HepG2 (cell line): Measurements from ENCODE around the gene SMARCE1. TPM values are rescaled to one million over a fixed set of nuclear protein-coding genes. Genes with fewer than 3 reads are reported as not detected.
A peak's percentile ranks its signal among the peaks of the same experiment; 100 is the strongest.

ENCODE experiments used
- CBX5 ChIP-seq: sonication (generic); formaldehyde crosslinking; IDR thresholded peaks from 2 replicates; pipeline ENCODE4 v1.4.0; 2020; ENCODE audit warnings: missing genetic modification reagents, borderline replicate concordance
- HMGXB4 ChIP-seq, 2 experiments: sonication (generic) in 1 of 2; formaldehyde crosslinking in 1 of 2; IDR thresholded peaks; 2 replicates each; pipeline versions ENCODE4 v1.4.0 to v1.6.1; 2018 to 2020; ENCODE audit warnings: missing genetic modification reagents in 2 of 2, borderline replicate concordance in 1 of 2, low read depth in 1 of 2, mild to moderate bottlenecking in 1 of 2, missing biosample characterization in 1 of 2
- KDM2A ChIP-seq: sonication (generic); formaldehyde crosslinking; IDR thresholded peaks from 2 replicates; pipeline ENCODE4 v1.4.0; 2020; ENCODE audit warnings: low read depth, missing genetic modification reagents, borderline replicate concordance
- KLF12 ChIP-seq: sonication (generic); formaldehyde crosslinking; IDR thresholded peaks from 2 replicates; pipeline ENCODE4 v1.4.0; 2020; ENCODE audit warnings: missing genetic modification reagents, borderline replicate concordance
- MIER3 ChIP-seq: IDR thresholded peaks from 2 replicates; pipeline ENCODE4 v1.6.1; 2016; ENCODE audit warnings: missing compliant biosample characterization, borderline replicate concordance
- PHF5A ChIP-seq: IDR thresholded peaks from one replicate; pipeline ENCODE4 v1.6.1; 2018; ENCODE audit warnings: low read depth, missing genetic modification reagents; ENCODE audit not compliant: unreplicated experiment
- RNF2 ChIP-seq: fragments of 450-650 bp; conservative IDR thresholded peaks from 2 replicates; pipeline ENCODE4 v1.6.1; 2016; ENCODE audit warnings: low read depth
- SETDB1 ChIP-seq: sonication (generic); formaldehyde crosslinking; IDR thresholded peaks from 2 replicates; pipeline ENCODE4 v1.5.1; 2020; ENCODE audit warnings: missing genetic modification reagents, mild to moderate bottlenecking, borderline replicate concordance
- SIX1 ChIP-seq: sonication (generic); formaldehyde crosslinking; IDR thresholded peaks from 2 replicates; pipeline ENCODE4 v1.4.0; 2020; ENCODE audit warnings: missing genetic modification reagents, borderline replicate concordance
- SNAPC2 ChIP-seq: sonication (generic); formaldehyde crosslinking; IDR thresholded peaks from 2 replicates; pipeline ENCODE4 v1.8.1; 2022; ENCODE audit warnings: mild to moderate bottlenecking, missing genetic modification reagents
- ZBTB1 ChIP-seq: sonication (generic); formaldehyde crosslinking; IDR thresholded peaks from 2 replicates; pipeline ENCODE4 v1.4.0; 2020; ENCODE audit warnings: missing genetic modification reagents, borderline replicate concordance
- ZFP36L1 ChIP-seq: sonication (generic); formaldehyde crosslinking; IDR thresholded peaks from 2 replicates; pipeline ENCODE4 v1.8.0; 2022; ENCODE audit warnings: mild to moderate bottlenecking, missing genetic modification reagents, moderate library complexity
- ZMYM3 ChIP-seq: sonication (generic); formaldehyde crosslinking; IDR thresholded peaks from 2 replicates; pipeline ENCODE4 v1.5.1; 2020; ENCODE audit warnings: mild to moderate bottlenecking, missing genetic modification reagents
- ZMYM4 ChIP-seq: sonication (generic); formaldehyde crosslinking; IDR thresholded peaks from 2 replicates; pipeline ENCODE4 v1.8.1; 2023; ENCODE audit warnings: mild to moderate bottlenecking, missing genetic modification reagents
- ZNF10 ChIP-seq: sonication (generic); formaldehyde crosslinking; IDR thresholded peaks from 2 replicates; pipeline ENCODE4 v1.4.0; 2020; ENCODE audit warnings: mild to moderate bottlenecking, low read depth, missing genetic modification reagents, borderline replicate concordance
- ZNF33A ChIP-seq: sonication (generic); formaldehyde crosslinking; IDR thresholded peaks from 2 replicates; pipeline ENCODE4 v1.5.1; 2020; ENCODE audit warnings: missing genetic modification reagents, mild to moderate bottlenecking, moderate library complexity, borderline replicate concordance
- ZNF788 ChIP-seq: sonication (generic); formaldehyde crosslinking; IDR thresholded peaks from 2 replicates; pipeline ENCODE4 v1.5.0; 2020; ENCODE audit warnings: mild to moderate bottlenecking, missing genetic modification reagents, borderline replicate concordance
- ZNF878 ChIP-seq: sonication (generic); formaldehyde crosslinking; IDR thresholded peaks from 2 replicates; pipeline ENCODE4 v1.8.1; 2023; ENCODE audit warnings: mild to moderate bottlenecking, missing genetic modification reagents, moderate library complexity
- polyA plus RNA-seq, 8 experiments: library from polyadenylated mRNA; depleted of rRNA in 3 of 8; stranded (reverse) in 7 of 8; unstranded in 1 of 8; fragments of >200 nt; fragmentation: Illumina TruSeq in 4 of 8; extraction: Trizol in 4 of 8; gene quantifications; 2 replicates each; pipeline versions ENCODE4 v1.2.1 to v1.2.3, GENCODE V29; 2011 to 2016; ENCODE audit warnings: low read depth in 4 of 8, missing spikeins in 1 of 8, mixed read lengths in 1 of 8; ENCODE audit not compliant: insufficient read depth in 1 of 8
- total RNA-seq, 5 experiments: library from RNA; depleted of rRNA; stranded (reverse); fragments of >200 nt; fragmentation: Illumina TruSeq; extraction: Trizol; gene quantifications; 2 replicates each; pipeline ENCODE4 v1.2.3, GENCODE V29; 2016; ENCODE audit warnings: low read depth in 1 of 5
- TF ChIP-seq, protein P1 (sequence below): sonication (generic); formaldehyde crosslinking; IDR thresholded peaks from 2 replicates; pipeline ENCODE4 v1.4.0; 2020; ENCODE audit warnings: low read depth, mild to moderate bottlenecking, missing genetic modification reagents
- TF ChIP-seq, protein P2 (sequence below): sonication (generic); formaldehyde crosslinking; IDR thresholded peaks from 2 replicates; pipeline ENCODE4 v1.4.0; 2020; ENCODE audit warnings: missing genetic modification reagents, borderline replicate concordance
- TF ChIP-seq, protein P3 (sequence below): sonication (generic); formaldehyde crosslinking; IDR thresholded peaks from 2 replicates; pipeline ENCODE4 v1.4.0; 2020; ENCODE audit warnings: missing genetic modification reagents

SMARCE1 gene
- total and polyA plus RNA-seq, 2 of the 13 experiments (the other 11 are each of a cell fraction or from before 2014, with no cell fraction given), result 43.5 to 127 TPM

DNA sequence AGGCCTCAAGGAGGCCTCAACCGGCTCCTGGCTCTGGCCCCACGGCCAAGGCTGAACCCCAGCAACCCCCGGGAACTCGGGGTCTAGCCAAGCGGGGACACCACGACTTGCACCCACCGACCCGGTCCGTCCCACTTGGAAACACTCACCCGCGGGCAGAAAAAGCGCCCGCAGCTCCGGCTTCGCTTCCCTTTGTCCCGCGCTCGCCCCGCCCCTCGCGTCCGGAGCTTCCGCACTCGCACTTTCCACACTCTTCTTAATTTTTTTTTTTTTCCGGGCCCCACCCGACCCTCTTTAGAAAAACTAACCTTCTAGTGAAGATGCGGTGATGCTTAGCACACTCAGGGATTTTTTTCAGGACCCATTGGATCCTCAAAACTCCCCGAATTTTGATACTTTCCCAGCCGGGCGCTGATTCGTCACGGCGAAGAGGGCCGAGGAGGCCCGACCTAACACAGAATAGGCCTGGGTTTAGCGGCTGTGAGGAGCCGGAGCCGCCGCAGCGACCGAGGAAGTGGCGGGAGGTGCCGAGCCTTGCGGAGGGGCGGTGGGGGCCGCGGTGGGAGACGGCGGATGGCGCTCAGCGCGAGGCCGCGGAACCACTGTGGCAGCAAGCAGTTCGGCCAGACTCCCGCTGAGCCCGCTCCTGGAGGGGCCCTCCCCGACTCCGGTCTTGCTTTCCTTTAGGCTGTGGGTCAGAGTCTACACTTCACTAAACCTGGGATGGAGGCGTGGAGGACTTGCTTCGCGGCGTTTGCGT, at the start of gene SMARCE1 (continued):
- TF ChIP-seq RNF2 (no peak), MIER3 (CRISPR knock-in tag) (no peak), ZNF788 (CRISPR knock-in tag) (peak; percentile 72), KLF12 (CRISPR knock-in tag) (peak; percentile 92), ZMYM4 (CRISPR knock-in tag) (peak; percentile 51), SETDB1 (no peak), ZNF878 (no peak), ZFP36L1 (CRISPR knock-in tag) (peak; percentile 61), SIX1 (CRISPR knock-in tag) (peak; percentile 45; the same call in 1 of the 2 replicates), ZBTB1 (peak; percentile 82; the same call in 1 of the 2 replicates), ZMYM3 (CRISPR knock-in tag) (0 out of 2 replicates have a peak, but pooled peaks have one; percentile 8), ZNF10 (CRISPR knock-in tag) (no peak; the same call in 1 of the 2 replicates), CBX5 (no peak; the same call in 1 of the 2 replicates), HMGXB4 (CRISPR knock-in tag; IDR thresholded peaks at IDR 0.05; ENCODE audit: borderline replicate concordance in 1 of 2, low read depth in 1 of 2) (peak; percentile 96), ZNF33A (CRISPR knock-in tag) (no peak), PHF5A (CRISPR knock-in tag) (peak; percentile 31), SNAPC2 (CRISPR knock-in tag) (peak; percentile 33; the same call in 1 of the 2 replicates), KDM2A (CRISPR knock-in tag) (peak; percentile 94)
- TF ChIP-seq, protein P1, sequence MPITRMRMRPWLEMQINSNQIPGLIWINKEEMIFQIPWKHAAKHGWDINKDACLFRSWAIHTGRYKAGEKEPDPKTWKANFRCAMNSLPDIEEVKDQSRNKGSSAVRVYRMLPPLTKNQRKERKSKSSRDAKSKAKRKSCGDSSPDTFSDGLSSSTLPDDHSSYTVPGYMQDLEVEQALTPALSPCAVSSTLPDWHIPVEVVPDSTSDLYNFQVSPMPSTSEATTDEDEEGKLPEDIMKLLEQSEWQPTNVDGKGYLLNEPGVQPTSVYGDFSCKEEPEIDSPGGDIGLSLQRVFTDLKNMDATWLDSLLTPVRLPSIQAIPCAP, result no peak
- TF ChIP-seq, protein P2, sequence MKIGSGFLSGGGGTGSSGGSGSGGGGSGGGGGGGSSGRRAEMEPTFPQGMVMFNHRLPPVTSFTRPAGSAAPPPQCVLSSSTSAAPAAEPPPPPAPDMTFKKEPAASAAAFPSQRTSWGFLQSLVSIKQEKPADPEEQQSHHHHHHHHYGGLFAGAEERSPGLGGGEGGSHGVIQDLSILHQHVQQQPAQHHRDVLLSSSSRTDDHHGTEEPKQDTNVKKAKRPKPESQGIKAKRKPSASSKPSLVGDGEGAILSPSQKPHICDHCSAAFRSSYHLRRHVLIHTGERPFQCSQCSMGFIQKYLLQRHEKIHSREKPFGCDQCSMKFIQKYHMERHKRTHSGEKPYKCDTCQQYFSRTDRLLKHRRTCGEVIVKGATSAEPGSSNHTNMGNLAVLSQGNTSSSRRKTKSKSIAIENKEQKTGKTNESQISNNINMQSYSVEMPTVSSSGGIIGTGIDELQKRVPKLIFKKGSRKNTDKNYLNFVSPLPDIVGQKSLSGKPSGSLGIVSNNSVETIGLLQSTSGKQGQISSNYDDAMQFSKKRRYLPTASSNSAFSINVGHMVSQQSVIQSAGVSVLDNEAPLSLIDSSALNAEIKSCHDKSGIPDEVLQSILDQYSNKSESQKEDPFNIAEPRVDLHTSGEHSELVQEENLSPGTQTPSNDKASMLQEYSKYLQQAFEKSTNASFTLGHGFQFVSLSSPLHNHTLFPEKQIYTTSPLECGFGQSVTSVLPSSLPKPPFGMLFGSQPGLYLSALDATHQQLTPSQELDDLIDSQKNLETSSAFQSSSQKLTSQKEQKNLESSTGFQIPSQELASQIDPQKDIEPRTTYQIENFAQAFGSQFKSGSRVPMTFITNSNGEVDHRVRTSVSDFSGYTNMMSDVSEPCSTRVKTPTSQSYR (CRISPR knock-in tag), result peak; percentile 10; the same call in 1 of the 2 replicates
- TF ChIP-seq, protein P3, sequence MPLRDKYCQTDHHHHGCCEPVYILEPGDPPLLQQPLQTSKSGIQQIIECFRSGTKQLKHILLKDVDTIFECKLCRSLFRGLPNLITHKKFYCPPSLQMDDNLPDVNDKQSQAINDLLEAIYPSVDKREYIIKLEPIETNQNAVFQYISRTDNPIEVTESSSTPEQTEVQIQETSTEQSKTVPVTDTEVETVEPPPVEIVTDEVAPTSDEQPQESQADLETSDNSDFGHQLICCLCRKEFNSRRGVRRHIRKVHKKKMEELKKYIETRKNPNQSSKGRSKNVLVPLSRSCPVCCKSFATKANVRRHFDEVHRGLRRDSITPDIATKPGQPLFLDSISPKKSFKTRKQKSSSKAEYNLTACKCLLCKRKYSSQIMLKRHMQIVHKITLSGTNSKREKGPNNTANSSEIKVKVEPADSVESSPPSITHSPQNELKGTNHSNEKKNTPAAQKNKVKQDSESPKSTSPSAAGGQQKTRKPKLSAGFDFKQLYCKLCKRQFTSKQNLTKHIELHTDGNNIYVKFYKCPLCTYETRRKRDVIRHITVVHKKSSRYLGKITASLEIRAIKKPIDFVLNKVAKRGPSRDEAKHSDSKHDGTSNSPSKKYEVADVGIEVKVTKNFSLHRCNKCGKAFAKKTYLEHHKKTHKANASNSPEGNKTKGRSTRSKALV (CRISPR knock-in tag), result no peak; the same call in 1 of the 2 replicates
